IPS DF 4.7 (cell line): ENCODE data around the gene NDUFAF5.
"Not testable (repeated sequence)": the region's sequence is repeated elsewhere in the genome, so short reads cannot be mapped to it uniquely, and the experiment has no call there.

ENCODE experiments used
- DNase-seq: peaks from one replicate; pipeline ENCODE4 v3.0.0-alpha.2; 2013; ENCODE audit warnings: low spot score; ENCODE audit errors: extremely low read depth

The NDUFAF5 gene

DNA sequence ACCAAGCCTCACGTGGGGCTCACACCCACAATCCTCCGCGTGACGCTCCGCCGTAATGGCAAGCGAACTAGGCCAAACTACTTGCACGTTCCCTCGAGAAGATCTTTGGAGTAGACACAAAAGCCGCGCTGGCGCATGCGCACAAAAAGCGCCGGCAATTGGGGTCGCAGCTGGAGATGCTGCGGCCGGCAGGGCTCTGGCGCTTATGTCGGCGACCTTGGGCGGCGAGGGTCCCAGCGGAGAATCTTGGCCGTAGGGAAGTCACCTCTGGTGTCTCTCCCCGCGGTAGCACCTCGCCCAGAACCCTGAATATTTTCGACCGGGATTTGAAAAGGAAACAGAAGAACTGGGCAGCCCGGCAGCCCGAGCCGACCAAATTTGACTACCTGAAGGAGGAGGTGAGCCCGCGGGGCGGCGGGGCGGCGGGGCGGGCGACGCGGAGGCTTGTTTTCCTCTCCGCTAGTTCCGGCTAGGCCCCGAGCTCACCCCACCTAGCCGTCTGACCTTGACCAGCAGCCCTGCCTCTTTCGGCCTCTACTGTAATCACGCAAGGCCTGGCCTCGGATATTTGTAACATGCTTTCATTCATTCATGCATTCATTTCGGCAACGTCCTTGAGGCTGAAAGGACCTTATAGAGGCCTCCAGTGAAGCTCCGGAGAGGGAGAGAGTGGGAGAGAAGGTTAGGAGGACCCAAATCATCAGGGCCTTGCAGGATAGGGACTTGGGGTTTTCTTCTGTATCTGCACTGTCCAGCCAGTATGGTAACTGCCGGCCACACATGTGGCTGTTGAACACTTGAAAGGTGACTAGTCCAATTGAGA is at the start of gene NDUFAF5, which contains the start of gene ESF1:
TSS of gene NDUFAF5 (plus strand) at position 136 of the 823 bp plus-strand sequence. CDS start at position 177, 41 bp downstream.
TSS of gene ESF1 (minus strand) at position 27 of the 823 bp plus-strand sequence. CDS start 1,779 bp downstream, outside the sequence.
- peak; percentile 84 for DNase-seq

- no peak for DNase-seq
Observed at GRCh38 chr20:13735826-13736225, 49.0 kb upstream of the NDUFAF5 start.

GRCh38 chr20:13736436-13737191 is 48.2 kb upstream of the NDUFAF5 start:
- no peak for DNase-seq

- DNase-seq: not testable (repeated sequence)
Observed at GRCh38 chr20:13738187-13738586, 46.6 kb upstream of the NDUFAF5 start.

DNA sequence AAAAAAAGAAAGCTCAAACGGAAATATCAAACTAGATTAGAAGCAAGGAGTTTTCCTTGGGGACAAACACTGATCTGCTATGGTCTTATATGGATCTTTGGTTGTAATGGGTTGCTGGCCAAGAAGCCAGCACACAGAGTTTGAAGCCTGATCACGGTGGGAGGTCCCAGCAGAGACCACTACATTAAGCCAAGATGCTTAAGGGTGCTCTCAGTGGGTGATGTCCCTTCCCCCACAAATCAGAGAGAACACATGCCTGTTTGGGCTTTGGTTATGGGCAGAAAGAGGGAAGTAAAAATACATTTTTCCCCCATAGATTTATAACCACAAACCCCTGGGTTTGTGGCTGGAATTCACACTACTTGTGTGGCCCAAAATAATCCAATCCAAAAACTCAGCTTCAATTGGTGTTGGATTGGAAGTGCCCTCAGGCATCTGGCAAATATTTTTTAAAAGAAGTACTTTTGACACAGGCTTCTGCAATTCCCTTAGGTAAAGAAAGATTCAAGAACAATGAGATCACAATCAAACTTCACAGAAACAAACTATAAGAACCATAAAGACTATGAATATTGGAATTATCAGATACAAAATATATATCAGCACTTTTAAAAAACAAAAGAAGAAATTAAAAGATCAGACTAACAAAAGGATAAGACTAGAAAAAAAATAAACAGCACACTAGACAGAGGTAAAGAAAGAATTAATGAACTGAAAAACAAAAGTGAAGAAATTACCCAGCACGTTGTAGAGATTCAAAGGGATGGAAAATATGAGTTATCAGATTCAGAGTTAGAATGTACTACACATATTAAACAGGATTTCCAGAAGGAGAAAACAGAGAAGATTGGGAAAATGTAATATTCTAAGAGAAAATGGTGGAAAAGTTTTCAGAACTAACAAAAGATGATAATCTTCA is 44.8 kb upstream of the NDUFAF5 start:
- DNase-seq: no peak

GRCh38 chr20:13741879-13742278 is 42.9 kb upstream of the NDUFAF5 start:
- no peak for DNase-seq

- DNase-seq: no peak
Observed at GRCh38 chr20:13744352-13744751, 40.5 kb upstream of the NDUFAF5 start.

DNA sequence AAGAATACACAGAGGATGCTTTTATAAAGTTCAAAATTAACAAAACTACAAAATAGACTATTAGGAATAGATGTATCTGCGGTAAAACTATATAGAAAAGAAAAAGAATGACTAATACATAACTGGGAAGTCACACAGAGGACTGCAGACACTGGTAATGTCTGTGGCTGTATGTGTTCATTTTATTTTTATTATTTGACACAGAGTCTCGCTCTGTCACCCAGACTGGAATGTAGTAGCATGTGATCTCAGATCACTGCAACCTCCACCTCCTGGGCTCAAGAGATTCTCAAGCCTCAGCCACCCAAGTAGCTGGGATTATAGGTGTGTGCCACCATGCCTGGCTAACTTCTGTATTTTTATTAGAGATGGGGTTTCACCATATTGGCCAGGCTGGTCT is 39.0 kb upstream of the NDUFAF5 start:
- DNase-seq: no peak

- no peak for DNase-seq
Observed at GRCh38 chr20:13749811-13750210, 35.0 kb upstream of the NDUFAF5 start.

GRCh38 chr20:13753436-13754036 is 31.3 kb upstream of the NDUFAF5 start:
- no peak for DNase-seq

GRCh38 chr20:13755809-13756208 is 29.0 kb upstream of the NDUFAF5 start:
- no peak for DNase-seq

GRCh38 chr20:13756551-13756950 is 28.3 kb upstream of the NDUFAF5 start:
- no peak for DNase-seq

GRCh38 chr20:13758884-13759283 is 25.9 kb upstream of the NDUFAF5 start:
- no peak for DNase-seq

DNA sequence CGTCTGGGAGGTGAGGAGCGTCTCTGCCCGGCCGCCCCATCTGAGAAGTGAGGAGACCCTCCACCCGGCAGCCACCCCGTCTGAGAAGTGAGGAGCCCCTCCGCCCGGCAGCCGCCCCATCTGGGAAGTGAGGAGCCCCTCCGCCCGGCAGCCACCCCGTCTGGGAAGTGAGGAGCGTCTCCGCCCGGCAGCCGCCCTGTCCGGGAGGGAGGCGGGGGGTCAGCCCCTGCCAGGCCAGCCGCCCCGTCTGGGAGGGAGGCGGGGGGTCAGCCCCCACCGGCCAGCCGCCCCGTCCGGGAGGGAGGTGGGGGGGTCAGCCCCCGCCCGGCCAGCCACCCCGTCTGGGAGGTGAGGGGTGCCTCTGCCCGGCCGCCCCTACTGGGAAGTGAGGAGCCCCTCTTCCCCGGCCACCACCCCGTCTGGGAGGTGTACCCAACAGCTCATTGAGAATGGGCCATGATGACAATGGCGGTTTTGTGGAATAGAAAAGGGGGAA is 24.3 kb upstream of the NDUFAF5 start:
- DNase-seq: not testable (repeated sequence)

GRCh38 chr20:13765299-13765698 is 19.5 kb upstream of the NDUFAF5 start:
- DNase-seq: no peak

DNA sequence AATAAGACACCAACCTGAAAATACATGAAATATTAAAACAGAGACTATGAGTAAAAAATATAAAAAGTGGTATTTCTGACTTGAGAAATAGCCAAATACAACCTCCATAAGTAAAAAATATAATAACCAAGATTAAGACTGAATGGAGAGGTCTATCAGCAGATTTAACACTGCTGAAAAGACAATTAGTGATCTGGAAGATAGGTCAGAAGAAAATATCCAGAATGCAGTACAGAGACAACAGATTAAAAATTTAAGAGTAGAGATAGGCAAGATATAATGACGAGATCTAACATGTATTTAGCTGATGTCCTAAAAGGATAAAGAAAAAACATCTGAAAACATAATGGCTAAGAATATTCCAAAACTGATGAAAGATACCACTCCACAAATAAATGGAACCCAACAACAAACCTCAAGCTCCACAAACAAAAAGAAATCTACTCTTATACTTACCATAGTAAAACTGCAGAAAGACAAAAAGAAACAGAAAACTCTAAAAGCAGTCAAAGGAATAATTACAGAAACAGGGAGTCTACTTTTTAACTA is 18.9 kb upstream of the NDUFAF5 start:
- DNase-seq: no peak

DNA sequence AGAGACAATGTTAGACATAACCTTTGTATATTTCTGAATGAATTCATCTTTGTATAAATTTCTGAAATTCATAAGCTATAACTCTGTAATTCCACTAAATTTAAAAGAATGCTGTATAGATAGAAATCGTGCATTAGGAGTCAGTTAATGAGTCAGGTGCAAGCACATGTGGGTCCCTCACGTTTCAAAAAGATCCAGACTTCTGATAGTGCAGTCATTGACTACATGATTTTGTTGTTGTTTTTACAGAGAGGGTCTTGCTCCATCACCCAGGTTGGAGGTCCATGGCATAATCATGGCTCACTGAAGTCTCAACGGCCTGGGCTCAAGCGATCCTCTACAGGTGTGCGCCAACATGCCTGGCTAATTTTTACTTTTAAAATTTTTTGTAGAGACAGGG is 14.7 kb upstream of the NDUFAF5 start:
- DNase-seq: no peak

GRCh38 chr20:13771853-13772453 is 12.9 kb upstream of the NDUFAF5 start:
- DNase-seq: no peak

DNA sequence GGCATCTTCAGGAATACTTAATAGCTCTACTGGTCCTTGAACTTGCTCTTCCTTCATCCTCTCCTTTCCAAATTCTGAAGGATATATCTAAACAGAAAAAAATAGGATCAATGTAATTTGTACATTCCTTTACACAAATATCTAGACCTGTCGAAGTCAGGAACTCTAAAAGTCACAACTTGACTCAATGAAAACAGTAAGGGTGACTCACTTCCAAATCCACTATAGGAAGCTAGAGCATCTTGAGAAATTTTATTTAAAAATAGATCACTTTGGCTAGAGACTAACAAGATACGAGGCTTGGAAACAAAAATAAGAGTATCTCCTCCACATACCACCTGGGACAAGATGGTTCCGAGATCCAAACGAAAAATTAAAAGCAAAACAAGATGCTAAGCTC is 12.3 kb upstream of the NDUFAF5 start:
- no peak for DNase-seq

GRCh38 chr20:13775867-13776266 is 9.0 kb upstream of the NDUFAF5 start:
- DNase-seq: no peak
